Chondrocyte (in vitro differentiated cells): ENCODE measurements around the gene ZNF35. TPM values are rescaled to one million over a fixed set of nuclear protein-coding genes. Genes with fewer than 3 reads are reported as not detected.

Source experiments
- DNase-seq: peaks from one replicate; pipeline ENCODE4 v3.0.0; 2021; ENCODE audit warnings: mixed read lengths, low spot score
- H3K27ac Mint-ChIP-seq: one replicate; pipeline ENCODE4 v1.8.0; 2021; ENCODE audit warnings: mild to moderate bottlenecking, moderate library complexity, mixed read lengths; ENCODE audit not compliant: unreplicated experiment
- H3K27me3 Mint-ChIP-seq: 2 replicates; pipeline ENCODE4 v1.8.0; 2021; ENCODE audit warnings: low read depth, mixed read lengths
- H3K36me3 Mint-ChIP-seq: 2 replicates; pipeline ENCODE4 v1.8.0; 2021; ENCODE audit warnings: low read depth, mixed read lengths
- H3K4me1 Mint-ChIP-seq: 2 replicates; pipeline ENCODE4 v1.8.0; 2021; ENCODE audit warnings: low read depth, mild to moderate bottlenecking, mixed read lengths
- H3K4me3 Mint-ChIP-seq: one replicate; pipeline ENCODE4 v1.8.0; 2021; ENCODE audit warnings: mild to moderate bottlenecking, moderate library complexity, mixed read lengths; ENCODE audit not compliant: unreplicated experiment
- H3K9me3 Mint-ChIP-seq: 2 replicates; pipeline ENCODE4 v1.8.0; 2021; ENCODE audit warnings: low read depth, mixed read lengths
- CTCF ChIP-seq: fragments of 200-600 bp; sonication (generic); IDR thresholded peaks from 2 replicates; pipeline ENCODE4 v1.5.0; 2021; ENCODE audit warnings: antibody characterized with exemption, mild to moderate bottlenecking, moderate library complexity
- total RNA-seq: library from RNA; stranded (reverse); gene quantifications from 3 replicates; pipeline ENCODE4 v1.2.1, GENCODE V29; 2021

The ZNF35 gene
- total RNA-seq, 1 donor from 2014 or later, result 14.8 TPM

DNA sequence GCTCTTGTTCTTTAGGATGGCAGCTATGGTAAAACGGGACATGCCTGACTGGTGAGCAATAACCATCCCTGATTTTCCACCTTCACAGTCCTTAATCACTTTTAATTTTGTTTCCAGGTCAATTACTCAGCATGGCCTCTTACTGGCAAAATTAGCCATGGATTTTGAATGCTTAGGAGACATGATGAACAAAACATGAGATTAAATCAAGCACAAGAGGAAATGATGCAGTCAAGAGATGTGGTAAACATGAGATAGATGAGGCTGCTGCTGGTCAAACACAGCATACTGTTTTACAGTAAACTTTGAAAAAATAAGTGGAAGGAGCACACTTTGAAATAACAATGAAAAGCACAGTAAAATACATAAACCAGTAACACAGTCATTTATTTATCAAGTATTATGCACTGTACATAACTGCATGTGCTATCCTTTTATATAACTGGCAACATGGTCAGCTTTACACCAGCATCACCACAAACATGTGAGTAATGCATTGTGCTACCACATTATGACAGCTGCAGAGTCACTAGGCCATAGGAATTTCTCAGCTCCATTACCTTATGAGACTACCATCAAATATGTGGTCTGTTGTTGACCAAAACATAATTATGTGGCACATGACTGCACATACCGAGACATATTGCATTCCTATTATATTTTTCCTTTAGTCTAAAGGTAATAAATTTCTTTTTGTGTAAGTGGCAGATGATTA lies 33.8 kb downstream of the ZNF35 start:
- Mint-ChIP-seq H3K4me1 (peaks cover 14% of the 10 kb centered on the region), H3K27ac (no peak overlapping the region)
- no peak for DNase-seq

GRCh38 chr3:44685128-44685800 lies 36.7 kb downstream of the ZNF35 start:
- no peak for TF ChIP-seq CTCF
- peaks cover 47% of the 10 kb centered on the region for H3K9me3 Mint-ChIP-seq
- H3K4me1 Mint-ChIP-seq, result peaks cover 14% of the 10 kb centered on the region
- peak overlapping the region; percentile 66 for H3K27ac Mint-ChIP-seq
- peaks cover 23% of the 10 kb centered on the region for H3K36me3 Mint-ChIP-seq
- peaks cover 4% of the 10 kb centered on the region for H3K27me3 Mint-ChIP-seq
- H3K4me3 Mint-ChIP-seq, result peak overlapping the region; percentile 89
- peak; percentile 90 for DNase-seq

More for the DNA sequence above, 33.8 kb downstream of the ZNF35 start:
- Mint-ChIP-seq H3K9me3 (peaks cover 33% of the 10 kb centered on the region), H3K36me3 (peaks cover 23% of the 10 kb centered on the region), H3K4me3 (no peak overlapping the region), H3K27me3 (no peaks in the 10 kb centered on the region)
- TF ChIP-seq CTCF, result no peak

DNA sequence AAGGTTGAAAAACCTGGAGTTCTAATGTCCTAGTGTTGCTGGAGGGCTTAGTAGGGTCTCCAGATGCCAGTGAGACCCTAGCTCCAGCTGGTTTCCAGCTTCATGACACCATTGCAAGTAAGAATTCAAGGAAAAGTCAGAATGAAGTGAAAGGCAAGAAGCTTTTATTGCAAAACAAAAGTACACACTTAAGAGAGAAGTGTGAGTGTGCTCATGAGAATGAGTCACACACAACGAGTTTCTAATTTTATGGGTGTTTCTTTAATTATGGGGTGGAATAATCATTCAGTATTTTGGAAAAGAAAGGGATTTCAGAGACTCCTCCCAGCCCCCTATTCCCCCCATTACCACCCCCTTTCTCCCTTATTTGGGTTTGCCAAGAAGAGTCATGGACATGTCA lies 39.4 kb downstream of the ZNF35 start:
- Mint-ChIP-seq H3K4me1 (peaks cover 14% of the 10 kb centered on the region), H3K36me3 (peaks cover 16% of the 10 kb centered on the region), H3K4me3 (no peak overlapping the region), H3K27ac (no peak overlapping the region), H3K27me3 (peaks cover 23% of the 10 kb centered on the region), H3K9me3 (peaks cover 58% of the 10 kb centered on the region)
- DNase-seq, result no peak
- no peak for TF ChIP-seq CTCF

Other genes with a start within 250 kb of the ZNF35 start
- gene ZNF445, start 171.1 kb upstream of the ZNF35 start, total RNA-seq, result 17.5 to 22.8 TPM (median 20.4 TPM) in 3 replicates
- 6.8 to 9.2 TPM (median 7.0 TPM) in 3 replicates for gene ZKSCAN7, start 93.5 kb upstream of the ZNF35 start, total RNA-seq
- 5.3 to 9.4 TPM (median 5.4 TPM) in 3 replicates for gene ZNF660, start 63.8 kb upstream of the ZNF35 start, total RNA-seq
- gene ZNF197, start 23.7 kb upstream of the ZNF35 start, total RNA-seq, result 15.9 to 20.2 TPM (median 16.6 TPM) in 3 replicates
- gene ZNF502, start 63.9 kb downstream of the ZNF35 start, total RNA-seq, result not detected in 3 replicates
- 1.7 to 4.1 TPM (median 1.8 TPM) in 3 replicates for gene ZNF501, start 80.9 kb downstream of the ZNF35 start, total RNA-seq
- gene KIAA1143, start 112.9 kb downstream of the ZNF35 start, total RNA-seq, result 23.8 to 39.4 TPM (median 25.8 TPM) in 3 replicates
- 2.2 to 2.7 TPM (median 2.5 TPM) in 3 replicates for gene KIF15, start 113.1 kb downstream of the ZNF35 start, total RNA-seq
- gene TMEM42, start 213.2 kb downstream of the ZNF35 start, total RNA-seq, result 14.2 to 14.6 TPM (median 14.3 TPM) in 3 replicates
- 0.27 TPM in 1 of 3 replicates, not detected in the others for gene TGM4, start 225.9 kb downstream of the ZNF35 start, total RNA-seq